HepG2 (cell line): Measurements from ENCODE around the gene CTDP1. TPM values are rescaled to one million over a fixed set of nuclear protein-coding genes. Genes with fewer than 3 reads are reported as not detected.

Experiments used
- ATAC-seq: fragments of 200-7000 bp; cut with Tn5 transposase; 3 replicates; pipeline ENCODE4 v1.9.1; 2020; ENCODE audit warnings: mild to moderate bottlenecking, moderate library complexity
- BruUV-seq: library from RNA; stranded (reverse); fragments of 400-500 nt; replicated peaks from 2 replicates; lab custom pipeline; 2021; lab: Mats Ljungman, UMichigan
- CTCF ChIA-PET: fragments of 300-600 bp; formaldehyde crosslinking; extraction: SDS; loops from one replicate; lab custom pipeline; 2021; ENCODE audit warnings: low total read pairs, inconsistent platforms, low intra/inter-chr PET ratio; lab: Yijun Ruan, JAX
- POLR2A ChIA-PET: fragments of 350-600 bp; sonication (Branson Sonifier 250); formaldehyde crosslinking; loops from one replicate; lab custom pipeline; 2020; ENCODE audit warnings: antibody characterized with exemption, inconsistent platforms; lab: Yijun Ruan, JAX
- DNase-seq: peaks from one replicate; pipeline ENCODE4 v3.0.0-alpha.2; 2015; ENCODE audit warnings: low spot score
- FAIRE-seq: peaks from 3 replicates; lab custom pipeline; 2011; peaks lifted over from hg19 to GRCh38; lab: Jason Lieb, UNC
- H2AFZ ChIP-seq: one replicate; pipeline ENCODE4 v1.6.1; 2011; ENCODE audit warnings: low read length, inconsistent platforms
- H3K27ac ChIP-seq: fragments of 300-600 bp; 3 replicates; pipeline ENCODE4 v1.8.0; 2011; ENCODE audit warnings: mixed run types, mild to moderate bottlenecking, mixed read lengths, low read length, inconsistent platforms; ENCODE audit not compliant: insufficient read depth; ENCODE audit errors: extremely low read length
- H3K27me3 ChIP-seq, 2 experiments: fragments of 200-600 bp in 1 of 2; 2 replicates in 1 of 2; 3 replicates in 1 of 2; pipeline versions ENCODE4 v1.6.0 to v1.8.0; 2011; ENCODE audit warnings: low read length in 2 of 2, mild to moderate bottlenecking in 2 of 2, moderate library complexity in 2 of 2, inconsistent platforms in 1 of 2; ENCODE audit not compliant: insufficient read depth in 2 of 2, control insufficient read depth in 1 of 2
- H3K36me3 ChIP-seq, 2 experiments: fragments of 200-600 bp in 1 of 2; replicated peaks in 1 of 2; 2 replicates in 1 of 2; 3 replicates in 1 of 2; pipeline versions ENCODE4 v1.5.1 to v1.8.0; 2011; ENCODE audit warnings: low read length in 2 of 2, inconsistent platforms in 1 of 2; ENCODE audit not compliant: insufficient read depth in 2 of 2, control insufficient read depth in 1 of 2
- H3K4me1 ChIP-seq: 2 replicates; pipeline ENCODE4 v1.5.1; 2012; ENCODE audit warnings: low read length, inconsistent platforms; ENCODE audit not compliant: insufficient read depth
- H3K4me2 ChIP-seq: 2 replicates; pipeline ENCODE4 v1.6.0; 2011; ENCODE audit warnings: low read depth, low read length, inconsistent platforms
- H3K4me3 ChIP-seq, 3 experiments: fragments of 200-600 bp in 1 of 3; sonication (generic), shearing (Covaris generic) in 1 of 3; replicated peaks in 1 of 3; 2 replicates each; pipeline ENCODE4 v1.5.1; 2011 to 2016; ENCODE audit warnings: low read length in 3 of 3, inconsistent platforms in 2 of 3, low read depth in 2 of 3, mild to moderate bottlenecking in 2 of 3, control low read depth in 1 of 3, mixed read lengths in 1 of 3; ENCODE audit not compliant: insufficient read depth in 1 of 3
- H3K79me2 ChIP-seq: one replicate; pipeline ENCODE4 v1.6.1; 2011; ENCODE audit warnings: low read length, inconsistent platforms; ENCODE audit not compliant: insufficient read depth
- H3K9ac ChIP-seq: 2 replicates; pipeline ENCODE4 v1.6.0; 2011; ENCODE audit warnings: mild to moderate bottlenecking, low read depth, low read length, inconsistent platforms; ENCODE audit not compliant: insufficient read depth
- H3K9me3 ChIP-seq: 2 replicates; pipeline ENCODE4 v1.5.1; 2012; ENCODE audit warnings: mild to moderate bottlenecking, low read length
- H4K20me1 ChIP-seq: 2 replicates; pipeline ENCODE4 v1.6.0; 2011; ENCODE audit warnings: inconsistent platforms, mild to moderate bottlenecking, low read length, moderate library complexity; ENCODE audit not compliant: insufficient read depth
- ATF1 ChIP-seq: IDR thresholded peaks from 2 replicates; pipeline ENCODE4 v1.6.1; 2016; ENCODE audit warnings: mild to moderate bottlenecking, control low read depth
- CBX1 ChIP-seq: IDR thresholded peaks from one replicate; pipeline ENCODE4 v1.6.1; 2016; ENCODE audit warnings: antibody characterized with exemption, low read depth
- DPF2 ChIP-seq: sonication (generic); formaldehyde crosslinking; IDR thresholded peaks from 2 replicates; pipeline ENCODE4 v1.4.0; 2020; ENCODE audit warnings: mild to moderate bottlenecking, low read depth, missing genetic modification reagents, borderline replicate concordance
- E2F1 ChIP-seq: sonication (generic); formaldehyde crosslinking; IDR thresholded peaks from 2 replicates; pipeline ENCODE4 v1.5.0; 2020; ENCODE audit warnings: missing genetic modification reagents
- NFE2L2 ChIP-seq: fragments of 150-350 bp; IDR thresholded peaks from 2 replicates; pipeline ENCODE4 v1.6.1; 2014; ENCODE audit warnings: low read length
- RFX5 ChIP-seq: IDR thresholded peaks from 2 replicates; pipeline ENCODE4 v1.6.1; 2011; ENCODE audit warnings: low read depth, low read length, improper control_type of control experiment
- SIN3B ChIP-seq: fragments of 150-350 bp; IDR thresholded peaks from 2 replicates; pipeline ENCODE4 v1.6.1; 2014; ENCODE audit warnings: low read length
- SSRP1 ChIP-seq: IDR thresholded peaks from 2 replicates; pipeline ENCODE4 v1.6.1; 2016; ENCODE audit warnings: control low read depth
- ZIK1 ChIP-seq: sonication (generic); formaldehyde crosslinking; IDR thresholded peaks from 2 replicates; pipeline ENCODE4 v1.5.0; 2020; ENCODE audit warnings: mild to moderate bottlenecking, low read depth, missing genetic modification reagents, borderline replicate concordance
- ZNF225 ChIP-seq: sonication (generic); formaldehyde crosslinking; IDR thresholded peaks from 2 replicates; pipeline ENCODE4 v1.4.0; 2020; ENCODE audit warnings: mild to moderate bottlenecking, missing genetic modification reagents
- ZNF30 ChIP-seq: sonication (generic); formaldehyde crosslinking; IDR thresholded peaks from 2 replicates; pipeline ENCODE4 v1.5.0; 2020; ENCODE audit warnings: mild to moderate bottlenecking, missing genetic modification reagents
- WGBS: methylation state at CpG from one replicate; pipeline ENCODE4 v1.1.6; 2017; ENCODE audit warnings: low lambda C conversion rate; 5-methylcytosine and 5-hydroxymethylcytosine counted together
- in situ Hi-C: cut with HindIII; loops from 2 replicates; pipeline ENCODE4 v1.10.0; 2017; ENCODE audit warnings: low pct_unique_long_range_greater_than_20kb; ENCODE audit not compliant: extremely low pct_ligation_motif_present
- intact Hi-C: fragments of 100-400 bp; cut with micrococcal nuclease; formaldehyde crosslinking; loops from one replicate; pipeline ENCODE4 v1.10.0; 2022; ENCODE audit not compliant: unreplicated experiment
- polyA plus RNA-seq, 8 experiments: library from polyadenylated mRNA; depleted of rRNA in 3 of 8; stranded (reverse) in 7 of 8; unstranded in 1 of 8; fragments of >200 nt; fragmentation: Illumina TruSeq in 4 of 8; extraction: Trizol in 4 of 8; gene quantifications; 2 replicates each; pipeline versions ENCODE4 v1.2.1 to v1.2.3, GENCODE V29; 2011 to 2016; ENCODE audit warnings: low read depth in 4 of 8, missing spikeins in 1 of 8, mixed read lengths in 1 of 8; ENCODE audit not compliant: insufficient read depth in 1 of 8
- total RNA-seq, 5 experiments: library from RNA; depleted of rRNA; stranded (reverse); fragments of >200 nt; fragmentation: Illumina TruSeq; extraction: Trizol; gene quantifications; 2 replicates each; pipeline ENCODE4 v1.2.3, GENCODE V29; 2016; ENCODE audit warnings: low read depth in 1 of 5
- TF ChIP-seq, protein P1 (sequence below): sonication (generic); formaldehyde crosslinking; IDR thresholded peaks from one replicate; pipeline ENCODE4 v1.5.1; 2020; ENCODE audit warnings: mild to moderate bottlenecking, missing genetic modification reagents; ENCODE audit errors: not compliant biosample characterization
- TF ChIP-seq, protein P2 (sequence below): sonication (generic); formaldehyde crosslinking; IDR thresholded peaks from 2 replicates; pipeline ENCODE4 v1.5.0; 2020; ENCODE audit warnings: missing genetic modification reagents

Gene CTDP1
- total and polyA plus RNA-seq, 2 of the 13 experiments (the other 11 are each of a cell fraction or from before 2014, with no cell fraction given) = 6.9 to 11.0 TPM

GRCh38 chr18:79717059-79717458 is 37.5 kb downstream of the CTDP1 start:
- H3K79me2 ChIP-seq = no peaks in the 10 kb centered on the region
- H2AFZ ChIP-seq = no peak overlapping the region
- ChIA-PET POLR2A (no interaction called here), CTCF (no interaction called here)
- WGBS = 89% methylated on average over 3 of the region's 7 CpGs
- H3K9ac ChIP-seq = no peak overlapping the region
- no peak overlapping the region for H3K27ac ChIP-seq
- no peaks in the 10 kb centered on the region for H3K27me3 ChIP-seq
- H4K20me1 ChIP-seq = no peaks in the 10 kb centered on the region
- DNase-seq (no peak), FAIRE-seq (no peak), ATAC-seq (no peak)
- no peaks in the 10 kb centered on the region for H3K9me3 ChIP-seq
- no peak overlapping the region for H3K4me2 ChIP-seq
- in situ Hi-C loops (no loop called here), intact Hi-C loops (no loop called here)
- no TSS peak for BruUV-seq
- H3K4me3 ChIP-seq = no peak overlapping the region
- H3K36me3 ChIP-seq = peaks cover 29 to 54% of the 10 kb centered on the region in 2 experiments; a peak in 4 of 5 replicates
- H3K4me1 ChIP-seq = no peaks in the 10 kb centered on the region
- TF ChIP-seq ZNF225 (CRISPR knock-in tag) (no peak), ATF1 (no peak), ZIK1 (no peak), SIN3B (no peak), CBX1 (no peak), NFE2L2 (no peak), E2F1 (CRISPR knock-in tag) (no peak), ZNF30 (CRISPR knock-in tag) (no peak), SSRP1 (CRISPR knock-in tag) (no peak), RFX5 (no peak), DPF2 (CRISPR knock-in tag) (no peak)
- TF ChIP-seq, protein P1, sequence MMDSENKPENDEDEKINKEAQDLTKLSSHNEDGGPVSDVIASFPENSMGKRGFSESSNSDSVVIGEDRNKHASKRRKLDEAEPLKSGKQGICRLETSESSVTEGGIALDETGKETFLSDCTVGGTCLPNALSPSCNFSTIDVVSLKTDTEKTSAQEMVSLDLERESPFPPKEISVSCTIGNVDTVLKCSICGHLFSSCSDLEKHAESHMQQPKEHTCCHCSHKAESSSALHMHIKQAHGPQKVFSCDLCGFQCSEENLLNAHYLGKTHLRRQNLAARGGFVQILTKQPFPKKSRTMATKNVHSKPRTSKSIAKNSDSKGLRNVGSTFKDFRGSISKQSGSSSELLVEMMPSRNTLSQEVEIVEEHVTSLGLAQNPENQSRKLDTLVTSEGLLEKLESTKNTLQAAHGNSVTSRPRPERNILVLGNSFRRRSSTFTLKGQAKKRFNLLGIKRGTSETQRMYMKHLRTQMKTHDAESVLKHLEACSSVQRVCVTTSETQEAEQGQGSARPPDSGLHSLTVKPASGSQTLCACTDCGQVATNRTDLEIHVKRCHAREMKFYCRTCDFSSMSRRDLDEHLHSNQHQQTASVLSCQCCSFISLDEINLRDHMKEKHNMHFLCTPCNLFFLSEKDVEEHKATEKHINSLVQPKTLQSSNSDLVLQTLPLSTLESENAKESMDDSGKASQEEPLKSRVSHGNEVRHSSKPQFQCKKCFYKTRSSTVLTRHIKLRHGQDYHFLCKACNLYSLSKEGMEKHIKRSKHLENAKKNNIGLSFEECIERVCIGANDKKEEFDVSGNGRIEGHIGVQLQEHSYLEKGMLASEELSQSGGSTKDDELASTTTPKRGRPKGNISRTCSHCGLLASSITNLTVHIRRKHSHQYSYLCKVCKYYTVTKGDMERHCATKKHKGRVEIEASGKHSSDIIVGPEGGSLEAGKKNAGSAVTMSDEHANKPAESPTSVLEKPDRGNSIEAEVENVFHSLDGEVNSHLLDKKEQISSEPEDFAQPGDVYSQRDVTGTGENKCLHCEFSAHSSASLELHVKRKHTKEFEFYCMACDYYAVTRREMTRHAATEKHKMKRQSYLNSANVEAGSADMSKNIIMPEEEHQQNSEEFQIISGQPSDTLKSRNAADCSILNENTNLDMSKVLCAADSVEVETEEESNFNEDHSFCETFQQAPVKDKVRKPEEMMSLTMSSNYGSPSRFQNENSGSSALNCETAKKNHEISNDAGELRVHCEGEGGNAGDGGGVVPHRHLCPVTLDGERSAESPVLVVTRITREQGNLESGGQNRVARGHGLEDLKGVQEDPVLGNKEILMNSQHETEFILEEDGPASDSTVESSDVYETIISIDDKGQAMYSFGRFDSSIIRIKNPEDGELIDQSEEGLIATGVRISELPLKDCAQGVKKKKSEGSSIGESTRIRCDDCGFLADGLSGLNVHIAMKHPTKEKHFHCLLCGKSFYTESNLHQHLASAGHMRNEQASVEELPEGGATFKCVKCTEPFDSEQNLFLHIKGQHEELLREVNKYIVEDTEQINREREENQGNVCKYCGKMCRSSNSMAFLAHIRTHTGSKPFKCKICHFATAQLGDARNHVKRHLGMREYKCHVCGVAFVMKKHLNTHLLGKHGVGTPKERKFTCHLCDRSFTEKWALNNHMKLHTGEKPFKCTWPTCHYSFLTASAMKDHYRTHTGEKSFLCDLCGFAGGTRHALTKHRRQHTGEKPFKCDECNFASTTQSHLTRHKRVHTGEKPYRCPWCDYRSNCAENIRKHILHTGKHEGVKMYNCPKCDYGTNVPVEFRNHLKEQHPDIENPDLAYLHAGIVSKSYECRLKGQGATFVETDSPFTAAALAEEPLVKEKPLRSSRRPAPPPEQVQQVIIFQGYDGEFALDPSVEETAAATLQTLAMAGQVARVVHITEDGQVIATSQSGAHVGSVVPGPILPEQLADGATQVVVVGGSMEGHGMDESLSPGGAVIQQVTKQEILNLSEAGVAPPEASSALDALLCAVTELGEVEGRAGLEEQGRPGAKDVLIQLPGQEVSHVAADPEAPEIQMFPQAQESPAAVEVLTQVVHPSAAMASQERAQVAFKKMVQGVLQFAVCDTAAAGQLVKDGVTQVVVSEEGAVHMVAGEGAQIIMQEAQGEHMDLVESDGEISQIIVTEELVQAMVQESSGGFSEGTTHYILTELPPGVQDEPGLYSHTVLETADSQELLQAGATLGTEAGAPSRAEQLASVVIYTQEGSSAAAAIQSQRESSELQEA = no peak
- TF ChIP-seq, protein P2, sequence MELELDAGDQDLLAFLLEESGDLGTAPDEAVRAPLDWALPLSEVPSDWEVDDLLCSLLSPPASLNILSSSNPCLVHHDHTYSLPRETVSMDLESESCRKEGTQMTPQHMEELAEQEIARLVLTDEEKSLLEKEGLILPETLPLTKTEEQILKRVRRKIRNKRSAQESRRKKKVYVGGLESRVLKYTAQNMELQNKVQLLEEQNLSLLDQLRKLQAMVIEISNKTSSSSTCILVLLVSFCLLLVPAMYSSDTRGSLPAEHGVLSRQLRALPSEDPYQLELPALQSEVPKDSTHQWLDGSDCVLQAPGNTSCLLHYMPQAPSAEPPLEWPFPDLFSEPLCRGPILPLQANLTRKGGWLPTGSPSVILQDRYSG (CRISPR knock-in tag) = no peak
